Tibial nerve (tissue), 4 donors: ENCODE measurements around the gene JAGN1.

Experiments
- CTCF ChIP-seq, 5 experiments: fragments of 200-600 bp in 3 of 5; fragments of 450-650 bp in 2 of 5; sonication (generic) in 3 of 5; IDR thresholded peaks; one replicate each; pipeline ENCODE4 v1.5.1; 2016 to 2019; ENCODE audit warnings: antibody characterized with exemption in 5 of 5, mild to moderate bottlenecking in 3 of 5, moderate library complexity in 2 of 5
- EP300 ChIP-seq, 2 donors: sonication (generic); formaldehyde crosslinking; IDR thresholded peaks; one replicate each; pipeline ENCODE4 v1.6.1; 2017; ENCODE audit warnings: antibody characterized with exemption in 2 of 2, mild to moderate bottlenecking in 1 of 2
- POLR2A ChIP-seq, 2 donors: fragments of 450-650 bp; IDR thresholded peaks; one replicate each; pipeline ENCODE4 v1.6.1; 2017; ENCODE audit warnings: antibody characterized with exemption in 2 of 2, mild to moderate bottlenecking in 2 of 2, moderate library complexity in 2 of 2

GRCh38 chr3:9861201-9861600 lies 29.2 kb upstream of the JAGN1 start:
- TF ChIP-seq CTCF (IDR thresholded peaks at IDR 0.05): no peak
- TF ChIP-seq POLR2A (IDR thresholded peaks at IDR 0.05): no peak
- TF ChIP-seq EP300 (IDR thresholded peaks at IDR 0.05): no peak
